SK-N-SH treated with all-trans-retinoic acid at 6 μM for 48 hours (cell line): ENCODE measurements around the gene SREBF1.

Experiments
- PATZ1 ChIP-seq: fragments of 250-450 bp; sonication (Bioruptor Pico); IDR thresholded peaks from 2 replicates; pipeline ENCODE4 v1.8.0; 2020; ENCODE audit warnings: mild to moderate bottlenecking, moderate library complexity, borderline replicate concordance
- SNAI2 ChIP-seq: fragments of 250-450 bp; sonication (Bioruptor Pico); IDR thresholded peaks from 2 replicates; pipeline ENCODE4 v1.5.0; 2020; ENCODE audit warnings: mild to moderate bottlenecking, moderate library complexity
- TOX ChIP-seq: fragments of 250-450 bp; sonication (Bioruptor Pico); IDR thresholded peaks from 2 replicates; pipeline ENCODE4 v1.8.0; 2021; ENCODE audit warnings: mild to moderate bottlenecking, moderate library complexity, borderline replicate concordance
- TSHZ2 ChIP-seq: fragments of 250-450 bp; sonication (Bioruptor Pico); IDR thresholded peaks from 2 replicates; pipeline ENCODE4 v1.5.0; 2020; ENCODE audit warnings: mild to moderate bottlenecking, moderate library complexity
- ZFP30 ChIP-seq: fragments of 450-650 bp; formaldehyde crosslinking; IDR thresholded peaks from 2 replicates; pipeline ENCODE4 v1.5.0; 2022; ENCODE audit warnings: mild to moderate bottlenecking, moderate library complexity
- ZNF70 ChIP-seq: fragments of 450-650 bp; formaldehyde crosslinking; IDR thresholded peaks from 2 replicates; pipeline ENCODE4 v1.5.0; 2020; ENCODE audit warnings: mild to moderate bottlenecking, moderate library complexity

GRCh38 chr17:17766744-17767120 is 70.1 kb downstream of the SREBF1 start:
- TF ChIP-seq TOX (no peak), PATZ1 (CRISPR knock-in tag) (no peak), TSHZ2 (CRISPR knock-in tag) (no peak), SNAI2 (CRISPR knock-in tag) (no peak), ZNF70 (CRISPR knock-in tag) (no peak), ZFP30 (CRISPR knock-in tag) (no peak)
